Measurements from ENCODE around the gene CTCF.

CTCF gene

GRCh38 chr16:67678354-67679023, 116.2 kb downstream of the CTCF start:
- no peak for TF ChIP-seq CTCF (conservative IDR thresholded peaks at IDR 0.05)
- no peak for TF ChIP-seq ZFX (IDR thresholded peaks at IDR 0.05)
- peak overlapping the region; percentile 86 for H3K27ac ChIP-seq

- no peak for TF ChIP-seq CTCF (conservative IDR thresholded peaks at IDR 0.05)
- no peak for TF ChIP-seq ZFX (IDR thresholded peaks at IDR 0.05)
- peak overlapping the region; percentile 86; the same call in 1 of the 2 replicates for H3K27ac ChIP-seq
These were observed 117.9 kb downstream of the CTCF start for GRCh38 chr16:67679935-67680897.

GRCh38 chr16:67683767-67684166, 121.4 kb downstream of the CTCF start:
- no peak overlapping the region; the same call in 1 of the 2 replicates for H3K27ac ChIP-seq
- TF ChIP-seq ZFX (IDR thresholded peaks at IDR 0.05) (no peak), CTCF (conservative IDR thresholded peaks at IDR 0.05) (no peak)

GRCh38 chr16:67685388-67686112, 123.2 kb downstream of the CTCF start:
- no peak for TF ChIP-seq CTCF (conservative IDR thresholded peaks at IDR 0.05)
- TF ChIP-seq ZFX (IDR thresholded peaks at IDR 0.05) = no peak
- peak overlapping the region; percentile 72 for H3K27ac ChIP-seq

Measured in C4-2B (cell line).